HepG2 (cell line): ENCODE results near the gene ABCC1. TPM values are rescaled to one million over a fixed set of nuclear protein-coding genes. Genes with fewer than 3 reads are reported as not detected.
A peak's percentile ranks its signal among the peaks of the same experiment; 100 is the strongest.

Experiments used
- AKAP8 ChIP-seq: sonication (generic); formaldehyde crosslinking; IDR thresholded peaks from 2 replicates; pipeline ENCODE4 v1.5.1; 2020; ENCODE audit warnings: mild to moderate bottlenecking, missing genetic modification reagents
- ATF7-NPFF ChIP-seq: sonication (generic); formaldehyde crosslinking; IDR thresholded peaks from 2 replicates; pipeline ENCODE4 v1.8.1; 2023; ENCODE audit warnings: mild to moderate bottlenecking, low read depth, missing genetic modification reagents, moderate library complexity
- CAMTA2 ChIP-seq: sonication (generic); formaldehyde crosslinking; IDR thresholded peaks from 2 replicates; pipeline ENCODE4 v1.4.0; 2020; ENCODE audit warnings: mild to moderate bottlenecking, missing genetic modification reagents, borderline replicate concordance
- DNMT3B ChIP-seq: conservative IDR thresholded peaks from 2 replicates; pipeline ENCODE4 v1.6.1; 2016; ENCODE audit warnings: missing biosample characterization, control low read depth
- EEA1 ChIP-seq: sonication (generic); formaldehyde crosslinking; IDR thresholded peaks from 2 replicates; pipeline ENCODE4 v1.5.1; 2020; ENCODE audit warnings: mild to moderate bottlenecking, missing genetic modification reagents, borderline replicate concordance
- FOXK1 ChIP-seq: sonication (generic); formaldehyde crosslinking; IDR thresholded peaks from 2 replicates; pipeline ENCODE4 v1.4.0; 2020; ENCODE audit warnings: low read depth, missing genetic modification reagents, borderline replicate concordance
- HNRNPL ChIP-seq: fragments of 200-400 bp; formaldehyde crosslinking; IDR thresholded peaks from 2 replicates; pipeline ENCODE4 v1.6.1; 2017; ENCODE audit warnings: mild to moderate bottlenecking, low read depth, low read length
- JUN ChIP-seq: sonication (generic); formaldehyde crosslinking; IDR thresholded peaks from 2 replicates; pipeline ENCODE4 v1.4.0; 2020; ENCODE audit warnings: mild to moderate bottlenecking, missing genetic modification reagents
- LCORL ChIP-seq, 2 experiments: fragments of 450-650 bp in 1 of 2; sonication (generic) in 1 of 2; formaldehyde crosslinking in 1 of 2; IDR thresholded peaks; 2 replicates each; pipeline versions ENCODE4 v1.5.0 to v1.6.1; 2017 to 2020; ENCODE audit warnings: antibody characterized with exemption in 1 of 2, missing genetic modification reagents in 1 of 2
- MAFF ChIP-seq: IDR thresholded peaks from 2 replicates; pipeline ENCODE4 v1.6.1; 2011; ENCODE audit warnings: low read depth, low read length, improper control_type of control experiment
- NFE2L1 ChIP-seq: sonication (generic); formaldehyde crosslinking; IDR thresholded peaks from 2 replicates; pipeline ENCODE4 v1.4.0; 2020; ENCODE audit warnings: missing genetic modification reagents, mild to moderate bottlenecking, borderline replicate concordance
- RBM22 ChIP-seq: fragments of 200-400 bp; formaldehyde crosslinking; optimal IDR thresholded peaks from 2 replicates; pipeline ENCODE3; 2017; ENCODE audit warnings: mild to moderate bottlenecking, low read length, moderate library complexity
- REST ChIP-seq, 2 experiments: IDR thresholded peaks; 2 replicates each; pipeline ENCODE4 v1.6.1; 2011 to 2012; ENCODE audit warnings: low read length in 2 of 2, borderline replicate concordance in 1 of 2, low read depth in 1 of 2, mild to moderate bottlenecking in 1 of 2, moderate library complexity in 1 of 2
- RXRB ChIP-seq: IDR thresholded peaks from 2 replicates; pipeline ENCODE4 v1.6.1; 2016; ENCODE audit warnings: borderline replicate concordance, missing genetic modification reagents, missing compliant biosample characterization
- SIX4 ChIP-seq: sonication (generic); formaldehyde crosslinking; IDR thresholded peaks from 2 replicates; pipeline ENCODE4 v1.4.0; 2020; ENCODE audit warnings: missing genetic modification reagents
- SNAI1 ChIP-seq: sonication (generic); formaldehyde crosslinking; IDR thresholded peaks from 2 replicates; pipeline ENCODE4 v1.5.0; 2020; ENCODE audit warnings: mild to moderate bottlenecking, missing genetic modification reagents, borderline replicate concordance
- SOX6 ChIP-seq, 2 experiments: fragments of 450-650 bp in 1 of 2; sonication (generic) in 1 of 2; formaldehyde crosslinking in 1 of 2; IDR thresholded peaks; 2 replicates each; pipeline versions ENCODE4 v1.4.0 to v1.6.1; 2017 to 2020; ENCODE audit warnings: antibody characterized with exemption in 1 of 2, mild to moderate bottlenecking in 1 of 2, missing genetic modification reagents in 1 of 2
- SSRP1 ChIP-seq: IDR thresholded peaks from 2 replicates; pipeline ENCODE4 v1.6.1; 2016; ENCODE audit warnings: control low read depth
- TBL1XR1 ChIP-seq: fragments of 150-350 bp; IDR thresholded peaks from 2 replicates; pipeline ENCODE4 v1.6.1; 2014; ENCODE audit warnings: borderline replicate concordance, low read length; ENCODE audit not compliant: partially characterized antibody
- ZBTB10 ChIP-seq: sonication (generic); formaldehyde crosslinking; IDR thresholded peaks from 2 replicates; pipeline ENCODE4 v1.4.0; 2020; ENCODE audit warnings: missing genetic modification reagents, borderline replicate concordance
- ZNF274 ChIP-seq: sonication (generic); formaldehyde crosslinking; IDR thresholded peaks from 2 replicates; pipeline ENCODE4 v1.5.1; 2020; ENCODE audit warnings: mild to moderate bottlenecking, missing genetic modification reagents
- ZNF44 ChIP-seq: sonication (generic); formaldehyde crosslinking; IDR thresholded peaks from 2 replicates; pipeline ENCODE4 v1.5.1; 2020; ENCODE audit warnings: mild to moderate bottlenecking, missing genetic modification reagents
- polyA plus RNA-seq, 8 experiments: library from polyadenylated mRNA; depleted of rRNA in 3 of 8; stranded (reverse) in 7 of 8; unstranded in 1 of 8; fragments of >200 nt; fragmentation: Illumina TruSeq in 4 of 8; extraction: Trizol in 4 of 8; gene quantifications; 2 replicates each; pipeline versions ENCODE4 v1.2.1 to v1.2.3, GENCODE V29; 2011 to 2016; ENCODE audit warnings: low read depth in 4 of 8, missing spikeins in 1 of 8, mixed read lengths in 1 of 8; ENCODE audit not compliant: insufficient read depth in 1 of 8
- total RNA-seq, 5 experiments: library from RNA; depleted of rRNA; stranded (reverse); fragments of >200 nt; fragmentation: Illumina TruSeq; extraction: Trizol; gene quantifications; 2 replicates each; pipeline ENCODE4 v1.2.3, GENCODE V29; 2016; ENCODE audit warnings: low read depth in 1 of 5
- TF ChIP-seq, protein P1 (sequence below): sonication (generic); formaldehyde crosslinking; IDR thresholded peaks from 2 replicates; pipeline ENCODE4 v1.4.0; 2020; ENCODE audit warnings: mild to moderate bottlenecking, missing genetic modification reagents

Gene ABCC1
- total and polyA plus RNA-seq, 2 of the 13 experiments (the other 11 are each of a cell fraction or from before 2014, with no cell fraction given): 13.0 to 30.6 TPM

- TF ChIP-seq CAMTA2 (CRISPR knock-in tag) (0 out of 2 replicates have a peak, but pooled peaks have one; percentile 67), ZBTB10 (CRISPR knock-in tag) (peak; percentile 96; the same call in 1 of the 2 replicates), SOX6 (IDR thresholded peaks at IDR 0.05) (no peak), SOX6 (CRISPR knock-in tag; IDR thresholded peaks at IDR 0.05) (peak; percentile 88), SIX4 (CRISPR knock-in tag) (peak; percentile 39; the same call in 1 of the 2 replicates), ZNF44 (CRISPR knock-in tag) (no peak), MAFF (peak; percentile 67), NFE2L1 (CRISPR knock-in tag) (peak; percentile 78; the same call in 1 of the 2 replicates), TBL1XR1 (peak; percentile 100), SNAI1 (peak; percentile 25; the same call in 1 of the 2 replicates), RXRB (CRISPR knock-in tag) (peak; percentile 100), RBM22 (peak; percentile 61), AKAP8 (CRISPR knock-in tag) (no peak), DNMT3B (CRISPR knock-in tag) (peak; percentile 89; the same call in 1 of the 2 replicates), HNRNPL (no peak), ZNF274 (CRISPR knock-in tag) (0 out of 2 replicates have a peak, but pooled peaks have one; percentile 26), SSRP1 (CRISPR knock-in tag) (peak; percentile 82; the same call in 1 of the 2 replicates), REST (IDR thresholded peaks at IDR 0.05; ENCODE audit: borderline replicate concordance in 1 of 2, low read depth in 1 of 2, low read length in 2 of 2) (peak in 1 of 2 experiments; percentile 62; a peak in 1 of 4 replicates), FOXK1 (CRISPR knock-in tag) (peak; percentile 91; the same call in 1 of the 2 replicates), LCORL (IDR thresholded peaks at IDR 0.05) (no peak), LCORL (CRISPR knock-in tag; IDR thresholded peaks at IDR 0.05) (peak; percentile 86), JUN (CRISPR knock-in tag) (peak; percentile 100), EEA1 (CRISPR knock-in tag) (no peak), ATF7-NPFF (CRISPR knock-in tag) (no peak)
- TF ChIP-seq, protein P1, sequence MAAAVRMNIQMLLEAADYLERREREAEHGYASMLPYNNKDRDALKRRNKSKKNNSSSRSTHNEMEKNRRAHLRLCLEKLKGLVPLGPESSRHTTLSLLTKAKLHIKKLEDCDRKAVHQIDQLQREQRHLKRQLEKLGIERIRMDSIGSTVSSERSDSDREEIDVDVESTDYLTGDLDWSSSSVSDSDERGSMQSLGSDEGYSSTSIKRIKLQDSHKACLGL (CRISPR knock-in tag): peak; percentile 67; the same call in 1 of the 2 replicates
Observed at GRCh38 chr16:15996432-15997109, 47.2 kb downstream of the ABCC1 start (continued).
